Right lobe of liver (tissue), 6 donors: ENCODE measurements around the gene IL19. TPM values are rescaled to one million over a fixed set of nuclear protein-coding genes. Genes with fewer than 3 reads are reported as not detected.

Experiments
- ATAC-seq, 4 donors: fragments of 200-7000 bp; cut with Tn5 transposase; one replicate each; pipeline ENCODE4 v1.9.1; 2020; ENCODE audit warnings: mild to moderate bottlenecking in 4 of 4, moderate library complexity in 4 of 4
- DNase-seq, 3 donors: peaks; one replicate each; pipeline ENCODE4 v3.0.0-alpha.2; 2020
- H3K27ac ChIP-seq, 3 donors: fragments of 200-600 bp; one replicate each; pipeline ENCODE4 v1.8.0; 2022
- H3K27me3 ChIP-seq, 2 donors: fragments of 200-600 bp; one replicate each; pipeline ENCODE4 v1.8.0; 2022
- H3K36me3 ChIP-seq, 4 donors: fragments of 200-600 bp; sonication (generic) in 1 of 4; one replicate each; pipeline versions ENCODE4 v1.5.1 to v1.8.0; 2017 to 2022; ENCODE audit warnings: control low read depth in 1 of 4
- H3K4me1 ChIP-seq, 4 donors: fragments of 200-600 bp; sonication (generic) in 1 of 4; one replicate each; pipeline versions ENCODE4 v1.5.1 to v1.8.0; 2017 to 2022; ENCODE audit warnings: control low read depth in 1 of 4
- H3K4me3 ChIP-seq, 3 donors: fragments of 200-600 bp; one replicate each; pipeline ENCODE4 v1.8.0; 2022
- H3K9me3 ChIP-seq, 4 donors: fragments of 200-600 bp; sonication (generic) in 1 of 4; one replicate each; pipeline versions ENCODE4 v1.5.1 to v1.8.0; 2017 to 2022; ENCODE audit warnings: control low read depth in 1 of 4
- POLR2A ChIP-seq: fragments of 450-650 bp; IDR thresholded peaks from one replicate; pipeline ENCODE4 v1.6.1; 2017; ENCODE audit warnings: antibody characterized with exemption, mild to moderate bottlenecking
- WGBS: methylation state at CpG from one replicate; pipeline ENCODE4 v1.1.6; 2018; ENCODE audit warnings: low coverage, low lambda C conversion rate; ENCODE audit not compliant: insufficient coverage; ENCODE audit errors: missing lambda C conversion rate; 5-methylcytosine and 5-hydroxymethylcytosine counted together
- intact Hi-C, 2 donors: fragments of 100-400 bp; cut with DNase I; formaldehyde crosslinking; loops; one replicate each; pipeline versions ENCODE4 v1.11.2 to v1.14.1; 2022
- total RNA-seq, 6 experiments: library from RNA; depleted of rRNA in 2 of 6; stranded (reverse); fragments of >200 nt in 2 of 6; fragmentation: NEBNext Ultra II Directional in 3 of 6; extraction: Animal tissue kit (Norgen Biotek cat#: 25700) in 3 of 6; gene quantifications; one replicate each; pipeline versions ENCODE4 v1.1.0 to v1.2.4, GENCODE V29; 2016 to 2023
- TF ChIP-seq, protein P1 (sequence below), 4 donors: fragments of 200-600 bp in 3 of 4; fragments of 450-650 bp in 1 of 4; IDR thresholded peaks; one replicate each; pipeline versions ENCODE4 v1.5.1 to v1.8.0; 2016 to 2022; ENCODE audit warnings: antibody characterized with exemption in 4 of 4, mild to moderate bottlenecking in 2 of 4
- donor health status: DM: no; HTN: yes; CAD: no.
- donor health status: DM: no; HTN: no; CAD: no.
- donor health status: DM: no; HTN: no; CAD: no.
- donor health status: DM: no; HTN: yes; CAD: no.
- donor health status: DM: no; HTN: yes; CAD: no.

The IL19 gene
- total RNA-seq, 6 experiments from 2014 or later = not detected

DNA sequence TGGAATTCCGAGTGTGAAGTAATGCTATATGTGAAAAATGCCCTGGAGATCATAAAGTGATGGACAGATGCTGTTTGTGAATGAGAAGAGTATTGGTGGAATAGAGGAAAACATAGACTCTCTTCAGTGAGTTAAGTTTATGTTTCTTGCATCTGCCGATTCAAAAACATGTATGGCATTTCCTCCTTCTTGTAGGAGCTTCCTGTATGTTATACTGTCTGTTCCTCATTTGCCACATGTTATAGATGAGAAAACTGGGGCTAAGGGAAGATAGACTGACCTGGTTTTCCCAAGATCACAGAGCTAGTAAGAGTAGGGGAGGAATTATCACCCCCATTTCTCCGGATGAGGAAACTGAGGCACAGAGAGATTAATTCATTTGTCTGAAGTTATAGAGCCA, 53.8 kb downstream of the IL19 start:
- 44% methylated on average over 3 of the region's 3 CpGs for WGBS

DNA sequence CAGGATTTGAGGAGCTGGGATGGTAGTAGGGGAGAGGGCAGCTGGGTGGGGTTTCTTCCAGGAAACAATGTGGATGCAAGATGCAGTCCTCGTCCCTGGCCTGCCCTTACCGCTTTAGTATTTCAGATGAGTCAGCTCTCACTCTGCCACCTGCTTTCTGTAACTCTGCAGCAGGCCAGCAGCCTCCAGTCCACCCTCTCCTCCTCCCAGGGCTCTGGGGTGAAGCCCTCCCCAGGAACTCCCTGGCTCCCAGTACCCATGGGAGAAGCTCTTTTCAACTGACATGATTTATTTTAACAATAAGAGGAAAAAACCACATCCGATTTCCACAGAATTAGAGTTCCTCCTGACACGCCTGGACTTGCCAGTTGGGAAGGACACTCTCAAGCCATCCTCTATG, 55.8 kb downstream of the IL19 start:
- 50% methylated on average over 2 of the region's 4 CpGs for WGBS

More for the DNA sequence above, 53.8 kb downstream of the IL19 start:
- Histone ChIP-seq H3K27me3 (no peaks in the 10 kb centered on the region), H3K4me1 (no peaks in the 10 kb centered on the region), H3K36me3 (no peaks in the 10 kb centered on the region), H3K27ac (peak overlapping the region in 1 of 3 donors; percentile 3), H3K9me3 (no peaks in the 10 kb centered on the region), H3K4me3 (no peak overlapping the region)
- ATAC-seq (peak in 3 of 4 donors; percentile 30 to 43 (median 30)), DNase-seq (no peak)
- intact Hi-C loops = no loop called here
- TF ChIP-seq POLR2A = no peak
- TF ChIP-seq, protein P1, sequence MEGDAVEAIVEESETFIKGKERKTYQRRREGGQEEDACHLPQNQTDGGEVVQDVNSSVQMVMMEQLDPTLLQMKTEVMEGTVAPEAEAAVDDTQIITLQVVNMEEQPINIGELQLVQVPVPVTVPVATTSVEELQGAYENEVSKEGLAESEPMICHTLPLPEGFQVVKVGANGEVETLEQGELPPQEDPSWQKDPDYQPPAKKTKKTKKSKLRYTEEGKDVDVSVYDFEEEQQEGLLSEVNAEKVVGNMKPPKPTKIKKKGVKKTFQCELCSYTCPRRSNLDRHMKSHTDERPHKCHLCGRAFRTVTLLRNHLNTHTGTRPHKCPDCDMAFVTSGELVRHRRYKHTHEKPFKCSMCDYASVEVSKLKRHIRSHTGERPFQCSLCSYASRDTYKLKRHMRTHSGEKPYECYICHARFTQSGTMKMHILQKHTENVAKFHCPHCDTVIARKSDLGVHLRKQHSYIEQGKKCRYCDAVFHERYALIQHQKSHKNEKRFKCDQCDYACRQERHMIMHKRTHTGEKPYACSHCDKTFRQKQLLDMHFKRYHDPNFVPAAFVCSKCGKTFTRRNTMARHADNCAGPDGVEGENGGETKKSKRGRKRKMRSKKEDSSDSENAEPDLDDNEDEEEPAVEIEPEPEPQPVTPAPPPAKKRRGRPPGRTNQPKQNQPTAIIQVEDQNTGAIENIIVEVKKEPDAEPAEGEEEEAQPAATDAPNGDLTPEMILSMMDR (IDR thresholded peaks at IDR 0.05) = no peak

DNA sequence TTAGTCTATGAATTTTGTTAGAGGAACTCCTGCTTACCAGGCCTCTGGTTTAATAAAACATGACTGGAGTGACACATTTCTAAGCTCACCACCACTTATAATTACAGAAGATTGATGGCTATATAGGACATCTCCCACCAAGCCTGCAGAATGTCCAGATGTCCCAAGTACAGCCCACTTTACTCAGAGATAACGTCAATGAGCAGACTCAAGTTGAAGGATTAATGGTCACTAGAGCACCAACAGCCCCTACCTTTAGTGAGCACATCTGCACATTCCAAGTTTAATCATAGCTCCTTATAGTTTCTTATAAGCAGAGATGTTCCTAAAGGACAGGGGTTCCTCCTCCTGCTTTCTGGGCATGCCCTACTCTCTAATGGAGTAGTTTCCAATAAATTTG, 57.5 kb downstream of the IL19 start:
- DNase-seq = no peak
- no peak for ATAC-seq
- no peaks in the 10 kb centered on the region for H3K27me3 ChIP-seq

More for the DNA sequence above, 55.8 kb downstream of the IL19 start:
- Histone ChIP-seq H3K4me1 (no peaks in the 10 kb centered on the region), H3K36me3 (no peaks in the 10 kb centered on the region), H3K27me3 (no peaks in the 10 kb centered on the region), H3K9me3 (no peaks in the 10 kb centered on the region), H3K27ac (no peak overlapping the region), H3K4me3 (no peak overlapping the region)
- DNase-seq = no peak
- no peak for ATAC-seq
- intact Hi-C loops = no loop called here
- TF ChIP-seq, protein P1 (IDR thresholded peaks at IDR 0.05) = no peak
- no peak for TF ChIP-seq POLR2A

DNA sequence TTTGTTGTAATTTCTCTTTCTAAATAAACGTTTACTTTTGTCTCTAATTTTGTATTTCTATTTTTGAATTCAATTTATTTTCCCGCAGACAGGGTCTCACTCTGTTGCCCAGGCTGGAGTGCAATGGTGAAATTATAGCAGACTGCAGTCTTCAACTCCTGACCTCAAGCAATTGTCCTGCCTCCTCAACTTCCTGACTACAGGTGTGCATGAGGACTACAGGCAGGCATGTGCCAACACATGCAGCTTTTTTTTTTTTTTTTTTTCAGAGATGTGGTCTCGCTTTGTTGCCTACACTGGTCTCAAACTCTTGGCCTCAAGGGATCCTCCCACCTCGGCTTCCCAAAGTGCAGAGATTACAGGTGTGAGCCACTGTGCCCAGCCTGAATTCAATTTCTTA, 58.2 kb downstream of the IL19 start:
- no peak for TF ChIP-seq POLR2A
- TF ChIP-seq, protein P1 (IDR thresholded peaks at IDR 0.05) = no peak
- 64% methylated on average over 4 of the region's 4 CpGs for WGBS
- intact Hi-C loops = no loop called here
- H3K27me3 ChIP-seq = no peaks in the 10 kb centered on the region
- H3K36me3 ChIP-seq = no peaks in the 10 kb centered on the region
- no peak overlapping the region for H3K4me3 ChIP-seq
- H3K4me1 ChIP-seq = no peaks in the 10 kb centered on the region
- ATAC-seq (no peak), DNase-seq (no peak)
- no peaks in the 10 kb centered on the region for H3K9me3 ChIP-seq
- H3K27ac ChIP-seq = no peak overlapping the region

More for the DNA sequence above, 57.5 kb downstream of the IL19 start:
- Histone ChIP-seq H3K27ac (no peak overlapping the region), H3K9me3 (no peaks in the 10 kb centered on the region), H3K4me3 (no peak overlapping the region), H3K36me3 (no peaks in the 10 kb centered on the region), H3K4me1 (no peaks in the 10 kb centered on the region)
- TF ChIP-seq, protein P1 (IDR thresholded peaks at IDR 0.05) = no peak
- intact Hi-C loops = no loop called here
- WGBS = 80% methylated on average over 1 of the region's 1 CpG

DNA sequence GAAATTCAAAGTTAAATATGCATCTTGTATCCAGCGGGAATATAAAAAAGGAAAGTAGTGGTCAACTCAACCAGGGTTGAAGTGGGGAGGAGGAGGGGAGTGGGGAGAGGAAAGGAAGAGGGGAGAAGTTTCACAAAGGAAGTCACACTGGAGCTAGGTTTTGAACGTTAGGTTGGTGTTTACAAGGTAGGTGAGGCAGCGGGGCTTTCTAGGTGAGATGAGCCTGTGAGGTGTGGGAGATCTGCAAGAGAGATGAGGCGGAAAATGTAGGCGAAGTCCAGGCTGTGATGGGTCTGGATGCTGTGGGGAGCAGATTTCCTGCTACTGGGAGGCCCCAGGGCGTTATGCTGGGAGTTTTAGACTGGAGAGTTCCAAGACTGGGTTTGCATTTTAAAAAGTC, 58.7 kb downstream of the IL19 start:
- H3K4me3 ChIP-seq = no peak overlapping the region
- H3K27me3 ChIP-seq = no peaks in the 10 kb centered on the region
- 68% methylated on average over 6 of the region's 6 CpGs for WGBS
- no peaks in the 10 kb centered on the region for H3K4me1 ChIP-seq
- H3K36me3 ChIP-seq = no peaks in the 10 kb centered on the region
- H3K9me3 ChIP-seq = no peaks in the 10 kb centered on the region
- ATAC-seq = no peak
- intact Hi-C loops = no loop called here
- TF ChIP-seq, protein P1 (IDR thresholded peaks at IDR 0.05) = no peak
- TF ChIP-seq POLR2A = no peak
- no peak for DNase-seq
- no peak overlapping the region for H3K27ac ChIP-seq
